Measurements from ENCODE around the gene INSR. TPM values are rescaled to one million over a fixed set of nuclear protein-coding genes. Genes with fewer than 3 reads are reported as not detected.

The INSR gene
- total and polyA plus RNA-seq, 2 experiments from 2014 or later: 19.2 to 52.1 TPM

- TF ChIP-seq ZNF462 (CRISPR knock-in tag; IDR thresholded peaks at IDR 0.05): no peak
Measured at GRCh38 chr19:7224995-7225394, 69.2 kb downstream of the INSR start (continued).

DNA sequence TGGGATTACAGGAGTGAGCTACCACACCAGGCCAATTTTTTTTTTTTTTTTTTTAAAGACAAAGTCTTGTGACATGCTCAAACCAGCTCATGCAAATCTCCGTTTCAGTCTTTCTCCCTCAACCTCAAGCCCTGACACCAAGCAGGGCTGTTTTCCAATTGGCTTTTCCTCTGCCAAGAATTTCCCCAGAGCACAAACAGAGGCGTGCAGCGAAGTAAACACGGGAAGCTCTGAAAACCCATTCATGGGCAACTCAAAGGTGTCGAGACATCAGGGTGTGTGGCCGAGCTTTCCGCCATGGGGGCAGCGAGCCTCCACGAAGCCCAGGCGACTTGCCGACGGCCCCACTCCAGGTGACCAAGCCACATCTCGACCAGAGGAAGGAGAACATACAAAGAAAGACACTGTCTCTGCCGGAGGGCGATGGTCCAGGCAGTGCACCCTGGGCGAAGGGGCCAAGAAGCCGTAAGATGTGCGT is 70.0 kb downstream of the INSR start:
- ATAC-seq (no peak; the same call in 1 of the 3 replicates), DNase-seq (ENCODE audit: low spot score) (no peak)
- no peaks in the 10 kb centered on the region for H3K36me3 ChIP-seq (ENCODE audit: insufficient read depth)
- no peak overlapping the region for H2AFZ ChIP-seq
- peaks cover under 1% of the 10 kb centered on the region for H3K27me3 Mint-ChIP-seq (ENCODE audit: insufficient read depth, low read depth, poor library complexity)
- no peaks in the 10 kb centered on the region; the same call in 1 of the 2 replicates for H4K20me1 ChIP-seq (replicated peaks; ENCODE audit: insufficient read depth)
- no peaks in the 10 kb centered on the region for H3K36me3 Mint-ChIP-seq (ENCODE audit: low read depth)
- no peak overlapping the region for H3K4me3 Mint-ChIP-seq
- 0 out of 2 replicates have a peak, but pooled peaks cover 4% of the 10 kb centered on the region for H3K9me2 ChIP-seq (ENCODE audit: insufficient read depth)
- no peak overlapping the region for H3K27ac ChIP-seq (ENCODE audit: low read depth)
- H3K9me3 Mint-ChIP-seq: no peaks in the 10 kb centered on the region
- peaks cover 14% of the 10 kb centered on the region for H3K79me2 ChIP-seq (replicated peaks; ENCODE audit: insufficient read depth)
- no peak overlapping the region for H3K4me3 ChIP-seq
- no peaks in the 10 kb centered on the region for H3F3A ChIP-seq (replicated peaks; ENCODE audit: low read depth)
- peaks cover 13% of the 10 kb centered on the region for H3K4me1 Mint-ChIP-seq
- peaks cover 10% of the 10 kb centered on the region; the same call in 1 of the 2 replicates for H3K4me1 ChIP-seq (ENCODE audit: insufficient read depth)
- no peak overlapping the region for H3K4me2 ChIP-seq
- H3K27me3 ChIP-seq (ENCODE audit: insufficient read depth): no peaks in the 10 kb centered on the region
- peak overlapping the region; percentile 10; the same call in 1 of the 2 replicates for H3K27ac Mint-ChIP-seq
- TF ChIP-seq ZNF462 (CRISPR knock-in tag; IDR thresholded peaks at IDR 0.05) (no peak), STAT1 (IDR thresholded peaks at IDR 0.05; ENCODE audit: unreplicated experiment) (no peak), EZH2phosphoT487 (IDR thresholded peaks at IDR 0.05; ENCODE audit: unreplicated experiment) (no peak), REST (IDR thresholded peaks at IDR 0.05; ENCODE audit: unreplicated experiment) (no peak), EZH2 (IDR thresholded peaks at IDR 0.05; ENCODE audit: low read depth, unreplicated experiment) (no peak)
